Epithelial cell of esophagus (primary cell): ENCODE data around the gene ABL1.

ENCODE experiments used
- DNase-seq: peaks from one replicate; pipeline ENCODE4 v3.0.0; 2010; ENCODE audit warnings: low read depth
- H3K4me3 ChIP-seq: 2 replicates; pipeline ENCODE4 v1.5.1; 2011; ENCODE audit warnings: mild to moderate bottlenecking, low read length, control low read depth
- TF ChIP-seq, protein P1 (sequence below): IDR thresholded peaks from 2 replicates; pipeline ENCODE4 v1.5.1; 2011; ENCODE audit warnings: low read depth, mild to moderate bottlenecking, low read length, control low read depth, inconsistent platforms; ENCODE audit not compliant: insufficient read depth; ENCODE audit errors: missing control alignments

Gene ABL1

DNA sequence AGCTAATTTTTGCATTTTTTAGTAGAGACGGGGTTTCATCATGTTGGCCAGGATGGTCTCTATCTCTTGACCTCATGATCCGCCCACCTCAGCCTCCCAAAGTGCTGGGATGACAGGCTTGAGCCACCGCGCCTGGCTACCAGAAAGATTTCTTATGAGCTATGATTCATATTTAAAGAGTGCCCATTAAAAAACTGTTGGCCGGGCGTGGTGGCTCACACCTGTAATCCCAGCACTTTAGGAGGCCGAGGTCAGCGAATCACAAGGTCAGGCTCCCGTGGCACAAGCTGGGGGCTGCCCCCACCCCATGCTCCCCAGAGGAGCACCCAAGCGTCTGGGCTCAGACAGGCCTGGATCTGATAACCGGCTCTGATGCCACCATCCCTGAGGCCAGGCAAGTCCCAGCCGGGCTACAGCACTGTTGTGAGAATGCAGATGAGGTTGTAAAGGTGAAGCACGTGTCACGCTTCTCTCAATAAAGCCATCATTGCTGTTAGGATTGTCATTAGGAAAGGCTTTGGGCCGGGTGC lies 47.7 kb downstream of the ABL1 start:
- TF ChIP-seq, protein P1, sequence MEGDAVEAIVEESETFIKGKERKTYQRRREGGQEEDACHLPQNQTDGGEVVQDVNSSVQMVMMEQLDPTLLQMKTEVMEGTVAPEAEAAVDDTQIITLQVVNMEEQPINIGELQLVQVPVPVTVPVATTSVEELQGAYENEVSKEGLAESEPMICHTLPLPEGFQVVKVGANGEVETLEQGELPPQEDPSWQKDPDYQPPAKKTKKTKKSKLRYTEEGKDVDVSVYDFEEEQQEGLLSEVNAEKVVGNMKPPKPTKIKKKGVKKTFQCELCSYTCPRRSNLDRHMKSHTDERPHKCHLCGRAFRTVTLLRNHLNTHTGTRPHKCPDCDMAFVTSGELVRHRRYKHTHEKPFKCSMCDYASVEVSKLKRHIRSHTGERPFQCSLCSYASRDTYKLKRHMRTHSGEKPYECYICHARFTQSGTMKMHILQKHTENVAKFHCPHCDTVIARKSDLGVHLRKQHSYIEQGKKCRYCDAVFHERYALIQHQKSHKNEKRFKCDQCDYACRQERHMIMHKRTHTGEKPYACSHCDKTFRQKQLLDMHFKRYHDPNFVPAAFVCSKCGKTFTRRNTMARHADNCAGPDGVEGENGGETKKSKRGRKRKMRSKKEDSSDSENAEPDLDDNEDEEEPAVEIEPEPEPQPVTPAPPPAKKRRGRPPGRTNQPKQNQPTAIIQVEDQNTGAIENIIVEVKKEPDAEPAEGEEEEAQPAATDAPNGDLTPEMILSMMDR: no peak
- no peak for DNase-seq
- no peak overlapping the region for H3K4me3 ChIP-seq

- no peak overlapping the region for H3K4me3 ChIP-seq
- no peak for DNase-seq
- TF ChIP-seq, protein P1: no peak
Observed at GRCh38 chr9:130883479-130883878, 48.4 kb downstream of the ABL1 start.

DNA sequence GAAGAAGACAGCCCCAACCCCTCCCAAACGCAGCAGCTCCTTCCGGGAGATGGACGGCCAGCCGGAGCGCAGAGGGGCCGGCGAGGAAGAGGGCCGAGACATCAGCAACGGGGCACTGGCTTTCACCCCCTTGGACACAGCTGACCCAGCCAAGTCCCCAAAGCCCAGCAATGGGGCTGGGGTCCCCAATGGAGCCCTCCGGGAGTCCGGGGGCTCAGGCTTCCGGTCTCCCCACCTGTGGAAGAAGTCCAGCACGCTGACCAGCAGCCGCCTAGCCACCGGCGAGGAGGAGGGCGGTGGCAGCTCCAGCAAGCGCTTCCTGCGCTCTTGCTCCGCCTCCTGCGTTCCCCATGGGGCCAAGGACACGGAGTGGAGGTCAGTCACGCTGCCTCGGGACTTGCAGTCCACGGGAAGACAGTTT lies 49.1 kb downstream of the ABL1 start:
- H3K4me3 ChIP-seq: no peak overlapping the region
- TF ChIP-seq, protein P1: no peak
- DNase-seq: no peak

- no peak for DNase-seq
- TF ChIP-seq, protein P1: no peak
- H3K4me3 ChIP-seq: no peak overlapping the region
Observed at GRCh38 chr9:130884542-130885483, 49.8 kb downstream of the ABL1 start.

DNA sequence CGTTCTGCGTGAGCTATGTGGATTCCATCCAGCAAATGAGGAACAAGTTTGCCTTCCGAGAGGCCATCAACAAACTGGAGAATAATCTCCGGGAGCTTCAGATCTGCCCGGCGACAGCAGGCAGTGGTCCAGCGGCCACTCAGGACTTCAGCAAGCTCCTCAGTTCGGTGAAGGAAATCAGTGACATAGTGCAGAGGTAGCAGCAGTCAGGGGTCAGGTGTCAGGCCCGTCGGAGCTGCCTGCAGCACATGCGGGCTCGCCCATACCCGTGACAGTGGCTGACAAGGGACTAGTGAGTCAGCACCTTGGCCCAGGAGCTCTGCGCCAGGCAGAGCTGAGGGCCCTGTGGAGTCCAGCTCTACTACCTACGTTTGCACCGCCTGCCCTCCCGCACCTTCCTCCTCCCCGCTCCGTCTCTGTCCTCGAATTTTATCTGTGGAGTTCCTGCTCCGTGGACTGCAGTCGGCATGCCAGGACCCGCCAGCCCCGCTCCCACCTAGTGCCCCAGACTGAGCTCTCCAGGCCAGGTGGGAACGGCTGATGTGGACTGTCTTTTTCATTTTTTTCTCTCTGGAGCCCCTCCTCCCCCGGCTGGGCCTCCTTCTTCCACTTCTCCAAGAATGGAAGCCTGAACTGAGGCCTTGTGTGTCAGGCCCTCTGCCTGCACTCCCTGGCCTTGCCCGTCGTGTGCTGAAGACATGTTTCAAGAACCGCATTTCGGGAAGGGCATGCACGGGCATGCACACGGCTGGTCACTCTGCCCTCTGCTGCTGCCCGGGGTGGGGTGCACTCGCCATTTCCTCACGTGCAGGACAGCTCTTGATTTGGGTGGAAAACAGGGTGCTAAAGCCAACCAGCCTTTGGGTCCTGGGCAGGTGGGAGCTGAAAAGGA lies 50.7 kb downstream of the ABL1 start:
- peak; percentile 29 for DNase-seq
- TF ChIP-seq, protein P1: no peak
- no peak overlapping the region for H3K4me3 ChIP-seq

DNA sequence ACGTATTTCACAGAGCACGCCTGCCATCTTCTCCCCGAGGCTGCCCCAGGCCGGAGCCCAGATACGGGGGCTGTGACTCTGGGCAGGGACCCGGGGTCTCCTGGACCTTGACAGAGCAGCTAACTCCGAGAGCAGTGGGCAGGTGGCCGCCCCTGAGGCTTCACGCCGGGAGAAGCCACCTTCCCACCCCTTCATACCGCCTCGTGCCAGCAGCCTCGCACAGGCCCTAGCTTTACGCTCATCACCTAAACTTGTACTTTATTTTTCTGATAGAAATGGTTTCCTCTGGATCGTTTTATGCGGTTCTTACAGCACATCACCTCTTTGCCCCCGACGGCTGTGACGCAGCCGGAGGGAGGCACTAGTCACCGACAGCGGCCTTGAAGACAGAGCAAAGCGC lies 51.9 kb downstream of the ABL1 start:
- TF ChIP-seq, protein P1: no peak
- no peak overlapping the region for H3K4me3 ChIP-seq
- DNase-seq: no peak
